HG03558 (cell line): ENCODE data around the gene PPP1R10.
A peak's percentile ranks its signal among the peaks of the same experiment; 100 is the strongest.
"Not testable (repeated sequence)": the region's sequence is repeated elsewhere in the genome, so short reads cannot be mapped to it uniquely, and the experiment has no call there.

Experiments
- ATAC-seq: cut with Tn5 transposase; IDR thresholded peaks from one replicate; pipeline ENCODE4 v1.9.1; 2021; ENCODE audit warnings: moderate number of reproducible peaks; ENCODE audit not compliant: unreplicated experiment; ENCODE audit errors: extremely low read depth

Gene PPP1R10

DNA sequence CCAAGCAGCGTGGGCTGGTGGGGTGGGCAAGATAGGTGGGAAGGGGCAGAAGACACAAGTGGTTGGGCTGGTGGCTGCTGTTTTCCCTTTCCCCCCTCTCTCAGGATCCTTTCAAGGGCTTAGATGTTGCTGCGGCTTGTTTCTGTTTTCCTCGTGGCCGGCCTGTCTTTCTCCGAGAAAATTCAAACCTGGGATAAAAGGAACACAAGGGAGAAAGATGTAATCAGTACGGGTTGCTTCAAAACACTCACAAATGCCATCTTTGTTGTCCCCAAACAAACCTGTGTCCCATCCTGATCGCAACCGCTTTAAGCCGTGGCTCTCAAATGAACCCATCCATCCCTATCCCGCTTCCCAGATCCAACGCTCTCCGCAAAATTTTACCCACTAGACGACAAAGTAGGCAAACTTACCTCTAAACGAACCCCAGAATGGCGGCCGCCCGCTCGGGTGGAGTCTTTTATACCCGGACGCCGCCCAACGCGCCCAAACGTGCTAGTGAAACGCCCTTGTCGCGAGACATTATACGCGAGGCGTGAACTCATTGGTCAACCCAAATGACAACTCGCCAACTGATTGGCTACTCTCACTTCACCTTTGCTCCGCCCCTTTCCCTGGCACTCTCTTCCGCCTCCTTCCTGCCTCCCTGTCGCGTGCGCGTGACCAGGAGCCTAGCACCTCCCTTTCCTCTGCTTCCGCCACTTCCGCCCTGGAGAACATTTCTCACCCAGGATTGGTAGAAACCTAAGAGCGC, at the start of gene PPP1R10:
Gene PPP1R10 (minus strand): TSS at position 433 of the 754 bp plus-strand sequence. CDS start 7,299 bp downstream, outside the sequence.
- peak; percentile 46 for ATAC-seq

DNA sequence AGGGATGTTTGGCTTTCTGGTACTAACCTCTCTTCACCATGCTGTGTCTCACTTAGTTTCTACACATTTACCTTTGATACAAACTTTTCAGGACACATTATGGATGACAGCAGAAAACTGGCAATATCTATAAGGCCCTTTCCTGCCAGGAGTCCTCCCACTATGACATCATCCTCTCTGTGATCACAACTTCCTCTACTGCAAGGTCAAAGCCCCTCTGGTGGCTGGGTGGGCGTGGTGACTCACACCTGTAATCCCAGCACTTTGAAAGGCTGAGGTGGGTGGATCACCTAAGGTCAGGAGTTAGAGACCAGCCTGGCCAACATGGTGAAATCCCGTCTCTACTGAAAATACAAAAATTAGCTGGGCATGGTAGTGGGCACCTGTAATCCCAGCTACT, 49.3 kb upstream of the PPP1R10 start:
- not testable (repeated sequence) for ATAC-seq

DNA sequence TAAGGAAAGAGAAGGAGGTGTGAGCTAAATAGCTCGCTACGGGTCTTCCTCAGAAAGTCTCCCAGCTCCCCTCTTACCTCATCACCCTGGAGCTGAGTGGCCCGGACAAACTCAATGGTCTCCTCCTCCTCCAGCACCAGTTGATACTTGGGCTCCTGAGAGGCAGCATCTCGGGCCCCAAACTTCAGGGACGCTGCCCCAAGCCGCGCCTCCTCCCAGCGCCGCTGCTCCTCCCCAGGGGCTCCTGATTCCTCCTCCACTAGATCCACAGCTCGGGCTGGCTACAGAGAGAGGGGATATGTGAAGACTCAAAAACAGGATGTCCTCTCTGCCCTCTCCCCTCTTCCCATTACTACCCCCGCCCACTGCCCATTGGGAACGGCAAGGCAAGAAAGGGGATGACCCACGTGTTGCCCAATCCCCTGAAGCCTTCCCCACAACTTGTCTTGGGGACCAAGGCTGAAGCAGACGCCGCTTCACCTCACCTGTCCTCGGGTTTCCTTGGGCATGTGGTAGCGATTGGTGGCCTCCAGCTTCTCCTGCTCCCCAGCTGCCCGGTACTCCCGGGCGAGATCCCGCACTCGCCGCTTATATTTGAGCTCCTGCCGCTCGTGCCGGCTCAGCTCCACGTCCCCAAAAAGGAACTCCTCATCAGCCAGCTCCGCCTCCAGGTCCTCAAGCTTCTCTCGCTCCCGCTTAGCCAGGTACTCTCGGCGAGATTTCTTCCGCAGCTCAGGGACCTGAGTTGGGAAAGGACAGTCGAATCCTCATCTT, 48.1 kb upstream of the PPP1R10 start:
- no peak for ATAC-seq

DNA sequence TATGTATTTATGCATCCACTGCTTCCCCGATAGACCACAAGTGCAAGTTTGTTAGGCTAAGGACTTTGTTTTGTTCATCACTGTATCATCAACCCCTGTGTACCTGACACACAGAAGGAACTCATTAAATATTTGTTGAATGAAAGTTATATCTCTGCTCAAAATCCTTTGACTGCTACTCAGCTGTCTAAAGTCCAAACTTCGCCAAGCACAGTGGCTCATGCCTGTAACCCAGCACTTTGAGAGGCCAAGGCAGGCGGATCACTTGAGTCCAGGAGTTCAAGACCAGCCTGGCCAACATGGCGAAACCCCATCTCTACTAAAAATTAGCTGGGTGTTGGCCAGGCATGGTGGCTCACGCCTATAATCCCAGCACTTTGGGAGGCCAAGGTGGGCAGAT, 40.9 kb upstream of the PPP1R10 start:
- ATAC-seq: not testable (repeated sequence)

DNA sequence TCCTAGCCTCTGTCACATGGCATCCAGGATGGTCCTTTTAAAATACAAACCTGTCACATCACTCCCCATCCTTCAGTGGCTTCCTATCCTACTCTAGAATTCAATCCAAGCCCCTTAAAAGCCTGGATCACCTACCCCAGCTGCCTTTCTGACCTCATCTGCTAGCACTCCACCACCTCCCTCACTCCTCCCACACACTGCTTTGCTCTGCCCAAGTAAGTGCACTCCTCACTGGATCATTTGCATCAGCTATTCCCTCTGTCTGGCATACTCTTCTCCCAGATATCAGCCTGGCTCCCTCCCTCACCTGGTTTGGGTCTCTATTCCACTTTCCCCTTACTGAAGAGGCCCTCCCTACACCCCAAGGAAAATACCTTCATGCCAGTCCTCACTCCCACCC, 40.4 kb upstream of the PPP1R10 start:
- no peak for ATAC-seq

DNA sequence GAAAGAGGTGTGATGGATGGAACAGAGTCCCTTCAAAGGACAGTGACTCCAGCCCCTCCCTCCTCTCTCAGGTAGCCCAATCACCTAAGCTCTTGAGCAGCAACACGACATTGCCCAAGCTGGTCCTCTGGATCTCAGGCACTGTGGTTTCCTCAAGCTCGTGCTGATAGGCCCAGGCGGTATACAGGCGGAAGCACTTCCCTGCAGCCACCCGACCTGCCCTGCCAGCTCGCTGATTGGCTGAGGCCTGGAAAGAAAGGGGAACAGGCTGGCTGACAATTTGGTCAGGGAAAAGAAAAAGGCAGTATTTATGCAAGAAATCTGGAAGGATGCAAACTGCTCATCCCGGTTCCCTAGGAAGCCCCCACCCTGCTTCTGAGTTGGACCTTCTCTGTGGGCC, 39.5 kb upstream of the PPP1R10 start:
- no peak for ATAC-seq

DNA sequence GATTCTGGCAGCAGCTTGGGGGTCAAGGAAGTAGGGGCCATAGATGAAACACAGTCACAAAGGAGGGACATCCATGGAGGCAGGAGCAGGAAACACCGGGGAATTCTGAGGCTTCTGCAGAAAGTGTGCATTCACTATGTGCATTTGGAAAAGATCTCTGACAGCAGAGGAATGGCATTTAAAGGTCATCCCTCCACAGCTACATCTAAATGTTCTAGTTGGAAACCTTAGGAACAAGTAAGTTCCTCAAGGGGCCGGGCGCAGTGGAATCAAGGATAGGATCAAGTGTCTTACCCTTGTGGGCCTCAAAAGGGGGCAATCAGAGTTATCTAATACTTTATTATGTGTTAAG, 38.7 kb upstream of the PPP1R10 start:
- ATAC-seq: no peak

DNA sequence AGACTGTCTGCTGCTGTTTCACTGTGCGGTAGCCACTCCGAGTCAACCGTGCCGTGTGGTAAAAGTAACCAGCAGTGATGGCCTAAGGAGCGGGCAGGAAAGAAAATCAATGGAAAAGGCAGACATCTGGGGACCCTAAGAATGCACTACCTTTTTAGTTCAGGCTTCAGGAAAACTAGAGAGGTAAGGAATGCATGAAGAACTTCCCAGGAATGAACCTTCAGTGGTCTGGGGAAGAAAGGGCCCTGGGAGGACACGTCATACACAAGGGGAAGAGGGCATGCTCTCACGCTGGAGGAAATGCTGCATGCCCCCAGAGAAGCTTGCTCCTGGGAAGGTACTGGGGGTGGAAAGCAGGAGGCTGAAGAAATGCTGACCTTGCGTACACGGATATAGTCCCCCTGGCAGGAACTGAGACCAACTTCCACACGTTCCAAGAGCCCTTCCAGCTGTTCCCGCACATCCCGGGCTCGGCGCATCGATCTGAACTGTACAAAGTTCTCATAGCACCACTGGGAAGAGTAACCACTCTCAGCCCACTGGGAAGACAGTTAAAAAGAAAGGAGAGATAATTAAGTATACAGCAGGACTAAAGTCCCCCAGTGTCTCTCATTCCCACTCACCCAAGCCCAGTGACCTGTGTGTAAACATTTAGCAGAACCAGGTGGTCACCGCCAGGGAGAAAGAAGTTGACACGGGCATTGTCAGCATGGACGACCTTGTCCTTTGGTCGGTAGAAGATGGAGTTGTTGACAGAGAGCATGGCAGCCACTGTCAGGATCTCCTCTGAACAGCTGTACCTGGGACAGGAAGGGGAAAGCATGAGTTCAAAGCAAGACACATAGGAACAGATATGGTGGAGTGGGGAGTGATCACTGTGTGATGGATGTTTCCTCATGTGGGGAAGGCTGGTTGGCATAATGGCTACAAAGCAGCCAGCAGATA, 38.0 kb upstream of the PPP1R10 start:
- no peak for ATAC-seq

DNA sequence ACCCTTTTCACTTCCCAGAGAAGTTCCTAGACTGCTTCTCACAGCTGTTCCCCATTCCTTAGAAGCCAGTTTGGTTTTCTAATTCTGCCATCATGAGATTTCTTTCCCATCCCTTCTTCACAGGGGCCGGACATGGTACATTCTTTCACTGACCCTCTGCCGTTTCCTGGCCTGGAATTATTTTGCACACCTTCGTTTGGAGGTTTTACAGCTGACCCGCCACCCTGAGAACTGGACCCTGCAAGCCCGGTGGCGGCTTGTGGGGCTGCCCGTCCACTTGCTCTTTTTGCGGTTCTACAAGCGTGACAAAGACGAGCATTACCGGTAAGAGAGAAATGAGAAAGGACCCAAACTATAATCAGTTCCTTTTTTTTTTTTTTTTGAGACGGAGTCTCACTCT, 34.1 kb upstream of the PPP1R10 start:
- no peak for ATAC-seq

DNA sequence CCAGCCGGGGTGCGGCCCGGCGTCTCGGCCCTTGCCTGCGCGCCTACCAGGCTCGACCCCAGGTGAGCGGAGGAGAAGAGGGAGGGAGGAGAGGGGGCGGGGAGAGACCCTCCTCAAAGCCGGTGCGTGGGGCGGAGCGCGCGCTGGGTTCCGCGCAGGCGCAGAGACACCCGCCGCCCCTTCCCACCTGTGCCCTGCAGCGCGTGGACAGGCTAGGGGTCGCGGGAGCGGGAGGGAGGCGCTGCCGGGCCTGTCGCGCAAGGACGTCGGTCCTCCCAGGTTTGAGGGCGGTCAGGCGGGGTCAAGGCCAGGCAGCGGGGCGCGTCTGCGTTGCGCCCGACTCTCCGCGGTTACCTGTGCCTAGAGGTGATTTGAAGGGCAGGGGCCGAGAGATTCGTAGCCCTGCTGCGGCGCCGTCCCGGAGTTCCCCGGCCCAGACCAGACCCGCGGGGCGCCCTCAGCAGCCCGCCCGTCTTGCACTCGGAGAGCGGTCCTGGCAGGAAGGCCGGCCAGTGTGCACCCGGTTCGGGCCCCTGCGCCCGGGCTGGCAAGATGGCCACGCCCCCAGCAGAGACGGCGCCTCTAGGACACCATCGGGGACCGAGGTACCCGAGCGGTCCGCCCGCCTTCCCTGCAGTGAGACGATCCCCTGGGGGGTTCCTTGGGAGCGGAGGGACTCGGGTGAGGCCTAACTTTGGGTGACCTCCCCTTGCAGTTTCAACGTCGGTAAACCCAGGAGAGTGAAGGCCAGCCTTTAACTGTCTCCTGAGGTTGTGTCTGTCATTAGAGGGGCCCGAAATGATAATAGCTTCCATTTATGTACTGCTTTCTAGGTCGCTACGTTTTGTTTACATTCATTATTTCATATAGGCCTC, 30.4 kb upstream of the PPP1R10 start:
- peak; percentile 36 for ATAC-seq

DNA sequence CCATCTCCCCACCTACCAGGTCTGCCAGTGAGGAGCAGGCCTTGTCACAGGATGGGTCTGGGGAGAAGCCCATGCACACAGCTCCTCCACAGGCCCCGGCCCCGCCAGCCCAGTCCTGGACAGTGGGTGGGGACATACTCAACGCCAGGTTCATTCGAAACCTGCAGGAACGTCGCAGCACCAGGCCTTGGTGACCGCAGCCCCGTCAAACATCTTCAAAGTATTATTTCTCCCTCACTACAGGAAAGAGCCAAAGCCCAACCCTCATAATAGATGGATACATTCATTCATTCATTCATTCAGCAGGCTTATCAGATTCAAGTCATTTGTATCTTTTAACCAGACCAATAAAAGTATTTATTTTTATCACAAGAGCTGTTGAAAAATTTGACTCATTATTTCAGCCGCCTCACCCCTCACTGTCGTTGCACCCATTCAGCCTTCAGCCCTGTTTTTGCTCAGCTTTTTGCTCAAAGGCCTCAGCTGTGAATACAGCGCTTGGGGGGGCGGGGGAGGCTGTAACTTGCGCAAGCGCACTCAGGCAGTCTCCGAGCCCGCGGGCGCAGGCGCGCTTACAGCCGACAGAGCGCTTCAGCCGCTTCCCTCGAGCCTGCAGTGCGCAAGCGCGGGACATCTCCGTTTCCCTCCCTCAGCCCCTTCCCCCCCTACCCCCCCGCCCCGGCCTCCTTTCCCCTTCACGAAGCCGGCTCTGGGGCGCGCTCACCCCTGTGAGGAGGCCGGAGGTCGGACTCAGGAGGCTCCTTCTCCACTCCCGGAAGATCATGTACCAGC, 29.6 kb upstream of the PPP1R10 start, which contains the start of gene C6orf136:
Gene C6orf136 (plus strand): TSS at position 684 of the 792 bp plus-strand sequence. CDS start 99 bp downstream, at position 783.
- peak; percentile 16 for ATAC-seq

DNA sequence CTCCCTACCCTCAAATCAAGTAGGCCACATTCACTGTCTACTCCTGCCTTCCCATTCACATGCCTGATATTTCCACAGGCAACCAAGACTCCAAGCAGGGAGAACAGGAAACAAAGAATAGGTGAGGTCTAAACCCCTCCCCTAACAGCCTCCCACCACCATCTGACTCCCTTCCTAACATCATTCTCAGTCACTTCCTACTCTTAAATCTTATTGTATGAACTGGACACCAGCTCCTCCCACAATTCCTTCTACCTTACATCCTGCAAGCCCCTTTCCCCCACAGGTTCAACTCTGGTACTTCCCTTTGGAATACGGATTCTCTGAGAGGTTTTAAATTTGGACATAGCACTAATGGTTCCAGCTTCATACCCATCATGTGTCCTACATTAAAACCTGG, 28.9 kb upstream of the PPP1R10 start:
- ATAC-seq: no peak

DNA sequence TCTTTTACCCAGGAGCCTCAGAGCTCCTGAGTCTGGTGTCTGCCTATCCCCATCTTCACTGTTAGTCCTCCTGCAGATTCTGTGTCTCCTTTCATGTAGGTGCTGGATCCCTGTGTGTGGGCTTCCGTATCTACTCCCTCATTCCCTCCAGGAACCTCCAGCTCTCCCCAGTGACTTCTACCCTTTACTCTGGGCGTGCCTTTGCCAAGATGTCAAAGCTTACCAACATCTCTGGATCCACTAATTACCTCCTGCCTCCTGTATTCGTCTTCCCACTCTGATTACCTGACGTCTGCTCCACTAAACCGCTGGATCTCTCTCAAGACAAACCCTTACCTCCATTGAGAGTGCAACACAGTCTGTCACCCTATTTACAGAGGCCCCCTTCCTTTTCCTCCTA, 27.7 kb upstream of the PPP1R10 start:
- no peak for ATAC-seq

DNA sequence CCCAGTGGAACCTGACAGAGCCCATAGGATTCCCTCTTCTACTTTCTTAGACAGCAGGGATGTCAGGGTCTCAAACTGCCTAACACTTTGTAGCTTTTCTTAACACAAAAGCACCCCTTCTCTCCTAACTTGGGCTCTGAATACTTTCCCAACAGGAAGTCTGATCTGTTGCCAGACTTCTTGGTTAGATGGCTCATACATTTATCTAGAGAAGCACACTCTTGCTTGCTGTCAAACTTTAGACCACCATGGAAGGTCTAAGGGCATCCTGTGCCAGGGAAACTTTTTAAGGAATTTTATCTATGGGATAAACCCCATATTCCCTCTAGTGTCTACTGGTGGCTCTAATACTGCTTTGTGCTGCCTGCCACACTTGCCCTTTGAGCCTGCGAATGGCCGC, 26.6 kb upstream of the PPP1R10 start:
- no peak for ATAC-seq

DNA sequence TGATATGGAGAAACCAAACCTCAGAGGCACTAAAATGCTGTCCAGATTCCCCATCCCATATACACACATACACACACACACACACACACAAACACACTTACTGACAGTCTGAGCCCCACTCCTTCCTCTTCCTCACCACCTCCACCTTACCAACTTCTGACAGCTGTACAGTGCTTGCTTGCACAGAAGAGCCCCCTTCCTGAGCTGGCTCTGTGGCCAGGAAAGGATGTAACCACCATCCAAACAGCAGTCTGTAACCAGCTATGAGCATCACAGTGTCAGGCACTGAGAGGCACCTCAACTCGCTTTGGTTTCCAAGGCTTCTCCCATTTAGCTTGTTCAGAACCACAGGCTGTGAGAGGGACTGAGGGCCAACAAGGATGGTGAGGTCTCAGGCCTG, 24.0 kb upstream of the PPP1R10 start:
- no peak for ATAC-seq

DNA sequence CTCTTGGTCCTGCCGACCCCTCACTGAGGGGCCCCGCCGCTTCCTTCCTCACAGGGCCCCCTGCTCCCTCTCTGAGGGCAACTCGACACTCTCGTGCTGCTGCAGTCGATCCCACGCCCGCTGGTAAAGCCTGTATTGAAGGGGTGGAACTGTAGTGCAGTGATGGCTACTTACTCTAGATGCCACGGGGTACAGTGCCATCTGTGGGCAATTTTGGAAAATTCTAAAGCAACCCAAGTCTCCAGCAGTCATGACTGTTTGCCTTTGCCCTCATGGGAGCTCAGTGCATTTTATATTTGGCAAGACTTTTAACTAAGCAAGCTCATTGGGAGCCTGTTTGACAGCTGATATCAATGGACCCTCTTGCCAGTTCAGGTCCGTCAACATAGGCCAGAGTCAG, 23.4 kb upstream of the PPP1R10 start:
- no peak for ATAC-seq

DNA sequence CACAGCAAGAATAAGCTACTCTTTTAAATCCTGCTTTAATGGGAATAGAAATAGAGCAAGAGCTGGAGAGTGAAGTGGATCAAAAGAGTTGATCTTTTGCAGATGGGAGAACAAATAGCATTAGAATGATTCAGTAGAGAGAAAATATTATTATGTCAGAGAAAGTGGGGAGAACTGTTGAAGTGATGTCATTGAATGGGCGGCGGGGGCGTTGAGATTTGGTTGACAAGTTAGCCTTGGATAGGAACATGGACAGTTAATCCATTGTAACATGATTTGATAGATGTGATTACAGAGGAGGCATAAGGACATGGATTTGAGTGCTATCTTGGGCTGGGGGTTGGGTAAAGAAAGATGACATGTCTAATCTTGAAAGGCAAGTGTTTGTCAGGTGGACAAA, 18.8 kb upstream of the PPP1R10 start:
- ATAC-seq: no peak

DNA sequence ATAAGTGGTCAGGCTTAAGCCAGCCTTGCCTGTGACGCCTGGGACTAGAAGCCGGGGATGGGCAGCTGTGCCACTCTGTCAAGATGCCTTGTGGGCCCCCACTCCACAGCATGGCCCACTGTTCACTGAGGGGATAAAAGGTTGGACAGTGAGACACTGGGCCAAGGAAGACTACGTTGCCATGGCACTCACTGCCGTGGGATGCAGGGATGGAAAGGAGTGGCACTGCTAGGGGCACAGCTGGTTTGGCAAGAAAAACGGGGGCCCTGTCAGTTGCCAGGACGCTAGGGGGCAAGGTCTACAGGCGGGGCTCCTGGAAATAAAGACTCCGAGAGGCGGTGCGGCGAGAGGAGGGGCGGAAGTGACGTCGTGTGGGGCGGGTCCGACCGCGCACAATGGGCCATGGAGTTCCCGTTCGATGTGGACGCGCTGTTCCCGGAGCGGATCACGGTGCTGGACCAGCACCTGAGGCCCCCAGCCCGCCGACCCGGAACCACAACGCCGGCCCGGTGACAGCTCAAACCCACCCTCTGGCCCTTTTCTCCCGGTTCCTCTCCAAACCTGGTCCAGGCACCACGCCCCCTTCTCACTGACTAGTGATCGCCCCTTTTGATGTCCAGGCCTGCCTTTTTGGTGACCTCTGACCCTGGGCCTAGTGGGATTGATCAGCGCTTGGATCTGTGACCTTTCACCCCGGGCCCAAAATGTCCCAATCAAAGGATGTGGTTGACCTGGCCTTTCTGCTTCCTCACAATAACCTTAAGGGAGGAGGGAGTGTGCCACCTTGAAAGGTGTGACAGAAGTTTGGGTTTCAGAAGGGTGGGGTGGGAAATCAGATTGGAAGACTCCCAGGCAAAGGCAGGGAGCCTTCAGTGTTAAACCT, 9.7 kb upstream of the PPP1R10 start, which contains the start of gene ATAT1:
Gene ATAT1 (plus strand): TSS at position 391 of the 883 bp plus-strand sequence.
- ATAC-seq: no peak
